Neural progenitor cell (in vitro differentiated cells): ENCODE measurements around the gene PTPRN2. TPM values are rescaled to one million over a fixed set of nuclear protein-coding genes. Genes with fewer than 3 reads are reported as not detected.
"Not testable (repeated sequence)": the region's sequence is repeated elsewhere in the genome, so short reads cannot be mapped to it uniquely, and the experiment has no call there.

Experiments
- DNase-seq: peaks from one replicate; pipeline ENCODE4 v3.0.0-alpha.2; 2016; ENCODE audit warnings: low spot score
- H2AFZ ChIP-seq: fragments of 200-600 bp; sonication (generic); replicated peaks from 2 replicates; pipeline ENCODE4 v1.6.1; 2016; ENCODE audit warnings: antibody characterized with exemption
- H3F3A ChIP-seq: fragments of 200-600 bp; sonication (generic); 2 replicates; pipeline ENCODE4 v1.6.1; 2016; ENCODE audit warnings: antibody characterized with exemption, low read depth
- H3K27ac ChIP-seq: fragments of 200-600 bp; sonication (generic); 2 replicates; pipeline ENCODE4 v1.5.1; 2016; ENCODE audit warnings: mild to moderate bottlenecking
- H3K27me3 ChIP-seq: fragments of 200-600 bp; sonication (generic); 2 replicates; pipeline ENCODE4 v1.6.1; 2016; ENCODE audit warnings: mild to moderate bottlenecking, moderate library complexity
- H3K36me3 ChIP-seq: fragments of 200-600 bp; sonication (generic); 2 replicates; pipeline ENCODE4 v1.5.1; 2016
- H3K4me1 ChIP-seq: fragments of 200-600 bp; sonication (generic); 2 replicates; pipeline ENCODE4 v1.6.1; 2016; ENCODE audit warnings: mixed run types
- H3K4me2 ChIP-seq: fragments of 200-600 bp; sonication (generic); 2 replicates; pipeline ENCODE4 v1.6.1; 2016
- H3K4me3 ChIP-seq: fragments of 200-600 bp; sonication (generic); 2 replicates; pipeline ENCODE4 v1.5.1; 2016
- H3K79me2 ChIP-seq: fragments of 200-600 bp; sonication (generic); 2 replicates; pipeline ENCODE4 v1.6.1; 2016; ENCODE audit warnings: low read depth
- H3K9ac ChIP-seq: fragments of 200-600 bp; sonication (generic); 2 replicates; pipeline ENCODE4 v1.6.1; 2016
- H3K9me3 ChIP-seq: fragments of 200-600 bp; sonication (generic); 2 replicates; pipeline ENCODE4 v1.5.1; 2016; ENCODE audit warnings: low read depth
- H4K20me1 ChIP-seq: fragments of 200-600 bp; sonication (generic); 2 replicates; pipeline ENCODE4 v1.6.1; 2016; ENCODE audit warnings: low read depth
- H3K27ac Mint-ChIP-seq: 3 replicates; pipeline ENCODE4 v1.8.0; 2021; ENCODE audit warnings: mixed read lengths
- H3K27me3 Mint-ChIP-seq: 2 replicates; pipeline ENCODE4 v1.8.0; 2022; ENCODE audit warnings: low read depth, mild to moderate bottlenecking, inconsistent platforms, moderate library complexity, mixed read lengths; ENCODE audit not compliant: insufficient read depth
- H3K36me3 Mint-ChIP-seq: 3 replicates; pipeline ENCODE4 v1.8.0; 2021; ENCODE audit warnings: mixed read lengths
- H3K4me1 Mint-ChIP-seq: 3 replicates; pipeline ENCODE4 v1.8.0; 2021; ENCODE audit warnings: mixed read lengths
- H3K4me3 Mint-ChIP-seq: 3 replicates; pipeline ENCODE4 v1.8.0; 2021; ENCODE audit warnings: mild to moderate bottlenecking, moderate library complexity, mixed read lengths
- H3K9me3 Mint-ChIP-seq: 3 replicates; pipeline ENCODE4 v1.8.0; 2020; ENCODE audit warnings: mixed read lengths
- EZH2 ChIP-seq: fragments of 200-600 bp; sonication (generic); IDR thresholded peaks from 2 replicates; pipeline ENCODE4 v1.6.1; 2017; ENCODE audit warnings: antibody characterized with exemption, mild to moderate bottlenecking, moderate library complexity
- EZH2phosphoT487 ChIP-seq: fragments of 200-600 bp; sonication (generic); IDR thresholded peaks from 2 replicates; pipeline ENCODE4 v1.6.1; 2017; ENCODE audit warnings: antibody characterized with exemption
- total RNA-seq: library from RNA; depleted of rRNA; stranded (reverse); fragments of >200 nt; gene quantifications from 2 replicates; pipeline ENCODE4 v1.2.3, GENCODE V29; 2015; ENCODE audit warnings: low replicate concordance
- TF ChIP-seq, protein P1 (sequence below): fragments of 200-600 bp; sonication (generic); IDR thresholded peaks from 2 replicates; pipeline ENCODE4 v1.5.1; 2017; ENCODE audit warnings: antibody characterized with exemption, mild to moderate bottlenecking

Gene PTPRN2
- total RNA-seq, 1 donor from 2014 or later: 3.0 TPM

DNA sequence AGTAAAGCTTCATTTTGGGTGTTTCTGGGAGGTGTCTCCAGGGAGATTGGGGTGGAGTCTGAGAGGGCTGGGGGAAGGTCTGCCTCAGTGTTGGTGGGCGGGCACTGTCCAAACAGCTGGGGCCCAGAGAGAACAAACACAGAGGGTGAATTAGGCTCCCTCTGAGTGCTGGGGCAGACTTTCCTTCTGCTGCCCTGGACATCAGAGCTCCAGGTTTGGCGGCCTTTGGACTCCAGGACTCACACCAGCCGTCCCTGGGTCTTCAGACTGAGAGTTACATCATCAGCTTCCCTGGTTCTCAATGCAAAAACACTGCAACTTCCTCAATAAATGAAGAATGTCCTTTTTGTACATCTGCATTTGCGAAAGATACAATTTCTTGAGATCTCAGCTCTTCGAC lies 427.4 kb downstream of the PTPRN2 start:
- DNase-seq: no peak
- peak overlapping the region; percentile 62 for H3K4me2 ChIP-seq
- H3K36me3 ChIP-seq: no peaks in the 10 kb centered on the region
- no peaks in the 10 kb centered on the region for H3K27me3 ChIP-seq
- H3K79me2 ChIP-seq: no peaks in the 10 kb centered on the region
- Mint-ChIP-seq H3K27ac (peak overlapping the region; percentile 12), H3K27me3 (peaks cover 4% of the 10 kb centered on the region), H3K4me1 (no peaks in the 10 kb centered on the region), H3K9me3 (peaks cover 13% of the 10 kb centered on the region), H3K4me3 (no peak overlapping the region), H3K36me3 (peaks cover 4% of the 10 kb centered on the region)
- H3K9ac ChIP-seq: no peak overlapping the region
- peak overlapping the region; percentile 34 for H2AFZ ChIP-seq
- H3F3A ChIP-seq: no peaks in the 10 kb centered on the region
- H3K27ac ChIP-seq: no peak overlapping the region
- no peak overlapping the region for H3K4me3 ChIP-seq
- H4K20me1 ChIP-seq: no peaks in the 10 kb centered on the region
- no peaks in the 10 kb centered on the region for H3K9me3 ChIP-seq
- H3K4me1 ChIP-seq: peaks cover 14% of the 10 kb centered on the region
- TF ChIP-seq EZH2: no peak
- no peak for TF ChIP-seq EZH2phosphoT487
- TF ChIP-seq, protein P1, sequence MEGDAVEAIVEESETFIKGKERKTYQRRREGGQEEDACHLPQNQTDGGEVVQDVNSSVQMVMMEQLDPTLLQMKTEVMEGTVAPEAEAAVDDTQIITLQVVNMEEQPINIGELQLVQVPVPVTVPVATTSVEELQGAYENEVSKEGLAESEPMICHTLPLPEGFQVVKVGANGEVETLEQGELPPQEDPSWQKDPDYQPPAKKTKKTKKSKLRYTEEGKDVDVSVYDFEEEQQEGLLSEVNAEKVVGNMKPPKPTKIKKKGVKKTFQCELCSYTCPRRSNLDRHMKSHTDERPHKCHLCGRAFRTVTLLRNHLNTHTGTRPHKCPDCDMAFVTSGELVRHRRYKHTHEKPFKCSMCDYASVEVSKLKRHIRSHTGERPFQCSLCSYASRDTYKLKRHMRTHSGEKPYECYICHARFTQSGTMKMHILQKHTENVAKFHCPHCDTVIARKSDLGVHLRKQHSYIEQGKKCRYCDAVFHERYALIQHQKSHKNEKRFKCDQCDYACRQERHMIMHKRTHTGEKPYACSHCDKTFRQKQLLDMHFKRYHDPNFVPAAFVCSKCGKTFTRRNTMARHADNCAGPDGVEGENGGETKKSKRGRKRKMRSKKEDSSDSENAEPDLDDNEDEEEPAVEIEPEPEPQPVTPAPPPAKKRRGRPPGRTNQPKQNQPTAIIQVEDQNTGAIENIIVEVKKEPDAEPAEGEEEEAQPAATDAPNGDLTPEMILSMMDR: no peak

DNA sequence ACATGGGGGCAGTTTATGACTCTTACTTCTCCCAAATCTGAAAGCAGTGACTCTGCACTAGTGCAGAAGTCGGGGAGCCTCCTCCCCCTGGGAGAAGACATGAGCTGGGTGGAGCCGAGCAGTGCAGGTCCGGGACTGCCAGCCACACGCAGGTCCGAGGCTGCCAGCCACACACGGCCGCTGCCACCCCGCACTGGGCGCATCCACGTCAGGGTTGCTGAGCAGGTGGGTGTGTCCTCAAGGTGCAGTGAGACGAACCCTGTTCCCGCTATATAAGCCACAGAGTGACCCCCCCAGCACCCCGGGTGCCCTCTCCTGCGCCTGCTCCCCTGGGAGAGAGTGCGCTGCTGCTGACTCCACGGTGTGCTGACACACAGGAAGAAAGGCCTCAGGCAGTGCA lies 430.2 kb downstream of the PTPRN2 start:
- H3K4me1 ChIP-seq: peaks cover 14% of the 10 kb centered on the region
- no peak overlapping the region for H3K9ac ChIP-seq
- no peak overlapping the region for H2AFZ ChIP-seq
- no peaks in the 10 kb centered on the region for H3K9me3 ChIP-seq
- no peaks in the 10 kb centered on the region for H4K20me1 ChIP-seq
- Mint-ChIP-seq H3K36me3 (no peaks in the 10 kb centered on the region), H3K27me3 (peaks cover 2% of the 10 kb centered on the region), H3K4me3 (no peak overlapping the region), H3K4me1 (no peaks in the 10 kb centered on the region), H3K9me3 (peaks cover 5% of the 10 kb centered on the region), H3K27ac (no peak overlapping the region)
- no peaks in the 10 kb centered on the region for H3F3A ChIP-seq
- no peak overlapping the region for H3K4me3 ChIP-seq
- H3K4me2 ChIP-seq: no peak overlapping the region
- no peaks in the 10 kb centered on the region for H3K79me2 ChIP-seq
- H3K27ac ChIP-seq: no peak overlapping the region
- DNase-seq: no peak
- TF ChIP-seq, protein P1: no peak
- TF ChIP-seq EZH2 (no peak), EZH2phosphoT487 (no peak)
- no peaks in the 10 kb centered on the region for H3K27me3 ChIP-seq
- H3K36me3 ChIP-seq: no peaks in the 10 kb centered on the region

DNA sequence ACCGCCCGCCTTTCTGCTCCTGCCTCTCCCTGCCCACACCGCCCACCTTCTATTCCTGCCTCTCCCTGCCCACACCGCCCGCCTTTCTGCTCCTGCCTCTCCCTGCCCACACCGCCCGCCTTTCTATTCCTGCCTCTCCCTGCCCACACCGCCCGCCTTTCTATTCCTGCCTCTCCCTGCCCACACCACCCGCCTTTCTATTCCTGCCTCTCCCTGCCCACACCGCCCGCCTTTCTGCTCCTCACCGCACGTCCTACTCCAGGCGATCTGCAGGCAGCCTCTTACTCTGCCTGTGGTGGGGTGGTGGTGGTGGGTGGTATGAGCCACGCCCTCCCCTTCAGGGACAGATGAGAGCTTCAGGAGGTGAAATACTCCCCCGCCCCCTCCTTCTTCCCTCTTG lies 436.4 kb downstream of the PTPRN2 start:
- not testable (repeated sequence) for H3K27ac ChIP-seq, H3K9me3 ChIP-seq, H3K4me3 Mint-ChIP-seq, H3K9ac ChIP-seq, H3K4me1 Mint-ChIP-seq, H3F3A ChIP-seq, DNase-seq, H3K36me3 Mint-ChIP-seq, H2AFZ ChIP-seq, H3K79me2 ChIP-seq, H3K27me3 Mint-ChIP-seq, H3K36me3 ChIP-seq, H3K9me3 Mint-ChIP-seq, H3K4me1 ChIP-seq, H4K20me1 ChIP-seq, H3K27me3 ChIP-seq, H3K27ac Mint-ChIP-seq, H3K4me3 ChIP-seq, H3K4me2 ChIP-seq

DNA sequence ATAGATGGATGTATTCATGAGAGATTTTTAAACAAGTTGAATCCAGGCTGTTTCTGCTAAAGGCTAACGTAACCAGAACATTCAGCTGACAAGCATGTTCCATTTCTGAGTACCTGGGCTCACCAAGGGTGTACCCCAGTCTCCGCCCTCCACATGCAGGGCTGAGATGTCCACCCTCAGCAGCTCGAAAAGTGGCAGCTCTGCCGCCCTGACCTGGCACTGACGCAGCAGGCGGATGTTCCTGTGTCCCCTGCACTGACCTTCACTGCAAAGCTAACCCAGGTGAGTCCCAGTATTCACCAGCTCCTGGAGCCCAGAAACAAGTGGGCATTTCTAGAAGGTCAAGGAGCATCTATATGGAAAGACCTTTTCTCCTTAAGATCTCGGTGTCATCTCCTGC lies 437.4 kb downstream of the PTPRN2 start:
- no peaks in the 10 kb centered on the region for H3K4me1 Mint-ChIP-seq
- no peaks in the 10 kb centered on the region for H4K20me1 ChIP-seq
- TF ChIP-seq, protein P1: no peak
- TF ChIP-seq EZH2phosphoT487 (no peak), EZH2 (no peak)
- no peaks in the 10 kb centered on the region for H3K9me3 ChIP-seq
- H3K4me3 ChIP-seq: no peak overlapping the region
- no peak overlapping the region for H3K4me2 ChIP-seq
- no peak overlapping the region for H3K4me3 Mint-ChIP-seq
- H3K27me3 Mint-ChIP-seq: no peaks in the 10 kb centered on the region
- no peak overlapping the region for H3K9ac ChIP-seq
- H3K27ac Mint-ChIP-seq: no peak overlapping the region
- no peaks in the 10 kb centered on the region for H3K27me3 ChIP-seq
- no peak for DNase-seq
- no peaks in the 10 kb centered on the region for H3K4me1 ChIP-seq
- H3F3A ChIP-seq: no peaks in the 10 kb centered on the region
- H3K36me3 ChIP-seq: no peaks in the 10 kb centered on the region
- no peaks in the 10 kb centered on the region for H3K79me2 ChIP-seq
- H3K9me3 Mint-ChIP-seq: peaks cover 8% of the 10 kb centered on the region
- H2AFZ ChIP-seq: no peak overlapping the region
- H3K36me3 Mint-ChIP-seq: no peaks in the 10 kb centered on the region
- no peak overlapping the region for H3K27ac ChIP-seq

DNA sequence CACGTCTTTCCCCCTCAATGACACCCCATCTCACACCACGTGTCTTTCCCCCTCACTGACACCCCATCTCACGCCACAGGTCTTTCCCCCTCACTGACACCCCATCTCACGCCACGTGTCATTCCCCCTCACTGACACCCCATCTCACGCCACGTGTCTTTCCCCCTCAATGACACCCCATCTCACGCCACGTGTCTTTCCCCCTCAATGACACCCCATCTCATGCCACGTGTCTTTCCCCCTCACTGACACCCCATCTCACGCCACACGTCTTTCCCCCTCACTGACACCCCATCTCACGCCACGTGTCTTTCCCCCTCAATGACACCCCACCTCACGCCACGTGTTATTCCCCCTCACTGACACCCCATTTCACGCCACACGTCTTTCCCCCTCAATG lies 440.2 kb downstream of the PTPRN2 start:
- not testable (repeated sequence) for H3K9ac ChIP-seq, H3K9me3 ChIP-seq, H4K20me1 ChIP-seq, H3K27ac ChIP-seq, H3K27ac Mint-ChIP-seq, H3K9me3 Mint-ChIP-seq, H3K4me3 Mint-ChIP-seq, H2AFZ ChIP-seq, H3K36me3 Mint-ChIP-seq, H3F3A ChIP-seq, H3K4me1 ChIP-seq, H3K79me2 ChIP-seq, H3K27me3 ChIP-seq, DNase-seq, H3K27me3 Mint-ChIP-seq, H3K4me2 ChIP-seq, H3K4me1 Mint-ChIP-seq, H3K4me3 ChIP-seq, H3K36me3 ChIP-seq
